ENCODE measurements around the gene GSK3B. TPM values are rescaled to one million over a fixed set of nuclear protein-coding genes. Genes with fewer than 3 reads are reported as not detected.

Gene GSK3B
- total RNA-seq, 1 donor from 2014 or later, result 88.6 TPM

- no peak for TF ChIP-seq CTCF (IDR thresholded peaks at IDR 0.05)
- no peak for TF ChIP-seq EZH2 (IDR thresholded peaks at IDR 0.05)
- no peak for TF ChIP-seq EZH2phosphoT487 (IDR thresholded peaks at IDR 0.05)
- H3K4me3 Mint-ChIP-seq, result no peak overlapping the region
- no peak for DNase-seq (ENCODE audit: low spot score)
- H3K4me1 ChIP-seq, result no peaks in the 10 kb centered on the region
- no peaks in the 10 kb centered on the region for H3K27me3 ChIP-seq
- H3K9ac ChIP-seq, result no peak overlapping the region
- H3F3A ChIP-seq (ENCODE audit: low read depth), result no peaks in the 10 kb centered on the region
- H2AFZ ChIP-seq (replicated peaks), result no peak overlapping the region
- H3K36me3 Mint-ChIP-seq, result peaks cover 2% of the 10 kb centered on the region
- peaks cover 10% of the 10 kb centered on the region for H3K9me3 Mint-ChIP-seq
- H3K27me3 Mint-ChIP-seq (ENCODE audit: insufficient read depth, low read depth), result peaks cover 2% of the 10 kb centered on the region
- H3K79me2 ChIP-seq (ENCODE audit: low read depth), result no peaks in the 10 kb centered on the region
- no peaks in the 10 kb centered on the region for H3K9me3 ChIP-seq (ENCODE audit: low read depth)
- no peak overlapping the region for H3K4me3 ChIP-seq
- H4K20me1 ChIP-seq (ENCODE audit: low read depth), result no peaks in the 10 kb centered on the region
- no peak overlapping the region for H3K27ac ChIP-seq
- no peaks in the 10 kb centered on the region for H3K4me1 Mint-ChIP-seq
- no peak overlapping the region for H3K4me2 ChIP-seq
- H3K27ac Mint-ChIP-seq, result no peak overlapping the region
- no peaks in the 10 kb centered on the region for H3K36me3 ChIP-seq
Measured at GRCh38 chr3:119778176-119778575, 316.1 kb downstream of the GSK3B start.

- TF ChIP-seq EZH2phosphoT487 (IDR thresholded peaks at IDR 0.05) (no peak), EZH2 (IDR thresholded peaks at IDR 0.05) (no peak), CTCF (IDR thresholded peaks at IDR 0.05) (no peak)
- Mint-ChIP-seq H3K4me1 (no peaks in the 10 kb centered on the region), H3K27ac (no peak overlapping the region), H3K36me3 (peaks cover 2% of the 10 kb centered on the region), H3K9me3 (peaks cover 10% of the 10 kb centered on the region), H3K4me3 (no peak overlapping the region), H3K27me3 (ENCODE audit: insufficient read depth, low read depth) (no peaks in the 10 kb centered on the region)
- H3K36me3 ChIP-seq, result no peaks in the 10 kb centered on the region
- H3K4me2 ChIP-seq, result no peak overlapping the region
- no peaks in the 10 kb centered on the region for H3F3A ChIP-seq (ENCODE audit: low read depth)
- H3K9me3 ChIP-seq (ENCODE audit: low read depth), result no peaks in the 10 kb centered on the region
- no peaks in the 10 kb centered on the region for H3K79me2 ChIP-seq (ENCODE audit: low read depth)
- H3K27me3 ChIP-seq, result no peaks in the 10 kb centered on the region
- H3K27ac ChIP-seq, result no peak overlapping the region
- no peak overlapping the region for H2AFZ ChIP-seq (replicated peaks)
- H3K9ac ChIP-seq, result no peak overlapping the region
- H3K4me3 ChIP-seq, result no peak overlapping the region
- no peaks in the 10 kb centered on the region for H3K4me1 ChIP-seq
- H4K20me1 ChIP-seq (ENCODE audit: low read depth), result no peaks in the 10 kb centered on the region
- DNase-seq (ENCODE audit: low spot score), result no peak
Measured at GRCh38 chr3:119776304-119776703, 317.9 kb downstream of the GSK3B start.

GRCh38 chr3:119774444-119774843 lies 319.8 kb downstream of the GSK3B start:
- H3K4me3 Mint-ChIP-seq, result no peak overlapping the region
- no peaks in the 10 kb centered on the region for H3K4me1 Mint-ChIP-seq
- H3K4me3 ChIP-seq, result no peak overlapping the region
- H3K9ac ChIP-seq, result no peak overlapping the region
- no peak for TF ChIP-seq EZH2phosphoT487 (IDR thresholded peaks at IDR 0.05)
- no peak for TF ChIP-seq CTCF (IDR thresholded peaks at IDR 0.05)
- no peak for TF ChIP-seq EZH2 (IDR thresholded peaks at IDR 0.05)
- no peaks in the 10 kb centered on the region for H4K20me1 ChIP-seq (ENCODE audit: low read depth)
- no peaks in the 10 kb centered on the region for H3K4me1 ChIP-seq
- no peak overlapping the region for H2AFZ ChIP-seq (replicated peaks)
- H3K27ac ChIP-seq, result no peak overlapping the region
- no peak overlapping the region for H3K27ac Mint-ChIP-seq
- no peaks in the 10 kb centered on the region for H3K27me3 ChIP-seq
- peaks cover 10% of the 10 kb centered on the region for H3K9me3 Mint-ChIP-seq
- H3K79me2 ChIP-seq (ENCODE audit: low read depth), result no peaks in the 10 kb centered on the region
- H3F3A ChIP-seq (ENCODE audit: low read depth), result no peaks in the 10 kb centered on the region
- no peaks in the 10 kb centered on the region for H3K27me3 Mint-ChIP-seq (ENCODE audit: insufficient read depth, low read depth)
- H3K36me3 ChIP-seq, result no peaks in the 10 kb centered on the region
- H3K36me3 Mint-ChIP-seq, result peaks cover 2% of the 10 kb centered on the region
- no peaks in the 10 kb centered on the region for H3K9me3 ChIP-seq (ENCODE audit: low read depth)
- DNase-seq (ENCODE audit: low spot score), result no peak
- no peak overlapping the region for H3K4me2 ChIP-seq

Small RNA genes lying within 50 kb of the gene (small RNA-seq; reads per million reads assigned to genes)
- gene RN7SL397P (not detected), gene RN7SL762P (not detected)

Other genes starting within 250 kb of the GSK3B start
- 1.6 and 2.2 TPM in 2 replicates for gene GPR156, start 190.8 kb upstream of the GSK3B start, total RNA-seq (ENCODE audit: low replicate concordance)

Measured in neural progenitor cell (in vitro differentiated cells).